A673 (cell line): ENCODE results near the gene NLGN1. TPM values are rescaled to one million over a fixed set of nuclear protein-coding genes. Genes with fewer than 3 reads are reported as not detected.

ENCODE experiments used
- BruUV-seq: library from RNA; stranded (reverse); fragments of 400-500 nt; replicated peaks from 2 replicates; lab custom pipeline; 2021; lab: Mats Ljungman, UMichigan
- CTCF ChIA-PET: fragments of 300-600 bp; sonication (Branson Sonifier 250); formaldehyde crosslinking; loops from one replicate; lab custom pipeline; 2022; ENCODE audit warnings: antibody characterized with exemption; lab: Charles Lee
- POLR2A ChIA-PET: fragments of 300-600 bp; sonication (Branson Sonifier 250); formaldehyde crosslinking; loops from one replicate; lab custom pipeline; 2022; ENCODE audit warnings: antibody characterized with exemption; ENCODE audit not compliant: low non-redundant PET; lab: Charles Lee
- DNase-seq: peaks from one replicate; pipeline ENCODE4 v3.0.0-alpha.2; 2015; ENCODE audit warnings: low spot score
- H3K27ac ChIP-seq: fragments of 200-600 bp; sonication (generic); 2 replicates; pipeline ENCODE4 v1.5.1; 2016; ENCODE audit warnings: mixed run types, low read depth, mild to moderate bottlenecking, mixed read lengths, antibody characterized with exemption, low read length; ENCODE audit not compliant: poor library complexity, severe bottlenecking
- H3K27me3 ChIP-seq: fragments of 200-600 bp; sonication (generic); replicated peaks from 2 replicates; pipeline ENCODE4 v1.6.1; 2017; ENCODE audit warnings: mixed run types, low read depth, mild to moderate bottlenecking, mixed read lengths, antibody characterized with exemption, low read length; ENCODE audit not compliant: insufficient read depth, poor library complexity
- H3K36me3 ChIP-seq: fragments of 200-600 bp; sonication (generic); 2 replicates; pipeline ENCODE4 v1.6.1; 2016; ENCODE audit warnings: mixed run types, mild to moderate bottlenecking, mixed read lengths, antibody characterized with exemption, low read length; ENCODE audit not compliant: insufficient read depth, poor library complexity, severe bottlenecking
- H3K4me1 ChIP-seq: fragments of 200-600 bp; sonication (generic); 2 replicates; pipeline ENCODE4 v1.6.1; 2017; ENCODE audit warnings: mixed run types, mild to moderate bottlenecking, mixed read lengths, antibody characterized with exemption, low read length; ENCODE audit not compliant: insufficient read depth, poor library complexity, severe bottlenecking
- H3K4me3 ChIP-seq: fragments of 200-600 bp; sonication (generic); 2 replicates; pipeline ENCODE4 v1.5.1; 2016; ENCODE audit warnings: low read depth, mixed run types, mild to moderate bottlenecking, mixed read lengths, low read length; ENCODE audit not compliant: poor library complexity, severe bottlenecking
- H3K9me3 ChIP-seq: fragments of 200-600 bp; sonication (generic); 2 replicates; pipeline ENCODE4 v1.6.1; 2016; ENCODE audit warnings: mixed run types, low read depth, mild to moderate bottlenecking, mixed read lengths, antibody characterized with exemption, low read length; ENCODE audit not compliant: poor library complexity, severe bottlenecking
- CTCF ChIP-seq: fragments of 300-800, 200-600 bp; sonication (generic); conservative IDR thresholded peaks from 2 replicates; pipeline ENCODE4 v1.5.1; 2017; ENCODE audit warnings: low read depth, mild to moderate bottlenecking, antibody characterized with exemption, low read length, moderate library complexity, mixed read lengths
- EZH2 ChIP-seq: fragments of 200-600 bp; sonication (generic); IDR thresholded peaks from 2 replicates; pipeline ENCODE4 v1.6.1; 2017; ENCODE audit warnings: borderline replicate concordance, low read depth, mild to moderate bottlenecking, mixed read lengths, antibody characterized with exemption, low read length; ENCODE audit not compliant: poor library complexity, severe bottlenecking
- intact Hi-C: fragments of 100-400 bp; cut with micrococcal nuclease; formaldehyde crosslinking; loops from one replicate; pipeline ENCODE4 v1.10.0; 2022; ENCODE audit not compliant: unreplicated experiment
- total RNA-seq: library from RNA; stranded (reverse); gene quantifications from 2 replicates; pipeline ENCODE4 v1.2.3, GENCODE V29; 2021

NLGN1 gene
- total RNA-seq, 1 experiment from 2014 or later, result 0.39 TPM

DNA sequence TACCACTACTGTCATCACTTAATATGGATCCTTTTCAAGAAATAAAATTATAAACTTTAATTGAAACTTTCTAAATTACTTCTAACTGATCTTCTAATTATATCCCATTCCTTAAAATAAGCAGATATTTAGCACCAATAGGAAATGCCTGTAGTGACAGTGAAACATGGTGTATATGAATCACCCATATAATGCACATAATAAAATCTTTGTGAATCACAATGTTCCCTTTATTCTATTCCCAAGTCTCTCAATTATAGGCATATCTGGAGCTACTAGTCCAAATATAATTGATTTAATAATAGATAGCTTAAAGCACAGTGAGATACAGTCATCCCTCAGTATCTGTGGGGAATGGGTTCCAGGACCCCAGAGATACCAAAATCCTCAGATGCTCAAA lies 490.3 kb downstream of the NLGN1 start:
- ChIA-PET POLR2A (no interaction called here), CTCF (no interaction called here)

DNA sequence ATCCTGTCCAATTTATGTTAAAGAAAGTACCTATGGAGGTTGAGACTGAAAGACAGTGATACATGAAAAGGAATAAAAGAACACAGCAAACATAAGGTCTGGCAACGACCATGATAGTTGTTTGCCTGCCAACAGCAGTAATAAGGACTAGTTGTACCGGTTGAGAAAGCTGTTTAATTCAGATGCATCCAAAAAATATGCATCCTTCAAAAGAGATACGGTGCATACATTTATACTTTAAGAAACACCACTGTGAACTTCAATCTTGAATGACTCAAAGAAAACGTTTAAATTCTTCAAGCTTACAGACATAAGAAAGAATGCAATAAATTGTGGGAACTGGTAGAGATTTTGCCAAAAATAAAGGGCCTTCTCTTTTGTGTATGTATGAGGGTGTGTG lies 492.1 kb downstream of the NLGN1 start:
- TF ChIP-seq CTCF, result no peak
- TF ChIP-seq EZH2, result no peak
- CTCF ChIA-PET, result no interaction called here
- H3K27me3 ChIP-seq, result no peaks in the 10 kb centered on the region
- DNase-seq, result no peak
- no peaks in the 10 kb centered on the region for H3K36me3 ChIP-seq
- H3K4me1 ChIP-seq, result no peaks in the 10 kb centered on the region
- intact Hi-C loops, result no loop called here
- POLR2A ChIA-PET, result no interaction called here
- H3K4me3 ChIP-seq, result no peak overlapping the region
- no peaks in the 10 kb centered on the region for H3K9me3 ChIP-seq
- no TSS peak for BruUV-seq
- H3K27ac ChIP-seq, result no peak overlapping the region

More for the DNA sequence above, 490.3 kb downstream of the NLGN1 start:
- no peak for TF ChIP-seq CTCF
- no peak for TF ChIP-seq EZH2
- Histone ChIP-seq H3K36me3 (no peaks in the 10 kb centered on the region), H3K27me3 (no peaks in the 10 kb centered on the region), H3K27ac (no peak overlapping the region), H3K4me3 (no peak overlapping the region), H3K4me1 (no peaks in the 10 kb centered on the region), H3K9me3 (no peaks in the 10 kb centered on the region)
- intact Hi-C loops, result no loop called here
- BruUV-seq, result no TSS peak
- DNase-seq, result no peak

- TF ChIP-seq CTCF (no peak), EZH2 (no peak)
- no peak overlapping the region for H3K4me3 ChIP-seq
- no TSS peak for BruUV-seq
- POLR2A ChIA-PET, result no interaction called here
- no peak overlapping the region for H3K27ac ChIP-seq
- no peaks in the 10 kb centered on the region for H3K4me1 ChIP-seq
- H3K9me3 ChIP-seq, result no peaks in the 10 kb centered on the region
- CTCF ChIA-PET, result no interaction called here
- DNase-seq, result no peak
- H3K36me3 ChIP-seq, result no peaks in the 10 kb centered on the region
- intact Hi-C loops, result no loop called here
- no peaks in the 10 kb centered on the region for H3K27me3 ChIP-seq
Observed at GRCh38 chr3:173890091-173890490, 492.5 kb downstream of the NLGN1 start.
